IMR-90 (cell line): Measurements from ENCODE around the gene EREG. TPM values are rescaled to one million over a fixed set of nuclear protein-coding genes. Genes with fewer than 3 reads are reported as not detected.

Experiments used
- ATAC-seq: fragments of 200-7000 bp; cut with Tn5 transposase; 2 replicates; pipeline ENCODE4 v1.9.1; 2020; ENCODE audit warnings: low read depth, mild to moderate bottlenecking, moderate library complexity
- BruUV-seq: library from RNA; stranded (reverse); fragments of 400-500 nt; replicated peaks from 2 replicates; lab custom pipeline; 2021; lab: Mats Ljungman, UMichigan
- CTCF ChIA-PET: fragments of 300-600 bp; formaldehyde crosslinking; extraction: SDS; loops from one replicate; lab custom pipeline; 2021; ENCODE audit warnings: antibody characterized with exemption; lab: Yijun Ruan, JAX
- POLR2A ChIA-PET: fragments of 300-600 bp; sonication (Branson Sonifier 250); formaldehyde crosslinking; loops from one replicate; lab custom pipeline; 2022; ENCODE audit warnings: antibody characterized with exemption; ENCODE audit not compliant: unreplicated experiment; lab: Charles Lee
- DNase-seq: peaks from one replicate; pipeline ENCODE4 v3.0.0; 2013
- H2AFZ ChIP-seq: replicated peaks from 2 replicates; pipeline ENCODE3; 2013; ENCODE audit warnings: low read length, mild to moderate bottlenecking; ENCODE audit not compliant: poor library complexity
- H2AK5ac ChIP-seq: 2 replicates; pipeline ENCODE4 v1.6.1; 2013; ENCODE audit warnings: low read depth, low read length, inconsistent platforms
- H2AK9ac ChIP-seq: replicated peaks from 2 replicates; pipeline ENCODE3; 2013; ENCODE audit warnings: mild to moderate bottlenecking, low read depth, low read length, moderate library complexity; ENCODE audit not compliant: poor library complexity
- H2BK120ac ChIP-seq: 2 replicates; pipeline ENCODE4 v1.6.1; 2013; ENCODE audit warnings: low read depth, low read length, inconsistent platforms
- H2BK15ac ChIP-seq: 3 replicates; pipeline ENCODE4 v1.6.1; 2013; ENCODE audit warnings: low read depth, low read length, inconsistent platforms
- H2BK20ac ChIP-seq: 2 replicates; pipeline ENCODE4 v1.6.1; 2013; ENCODE audit warnings: low read depth, mild to moderate bottlenecking, inconsistent platforms, low read length, moderate library complexity
- H2BK5ac ChIP-seq: 2 replicates; pipeline ENCODE4 v1.6.1; 2013; ENCODE audit warnings: mild to moderate bottlenecking, low read depth, low read length, inconsistent platforms; ENCODE audit not compliant: poor library complexity, severe bottlenecking
- H3K14ac ChIP-seq: replicated peaks from 2 replicates; pipeline ENCODE4 v1.6.1; 2013; ENCODE audit warnings: low read depth, low read length, inconsistent platforms
- H3K18ac ChIP-seq: 2 replicates; pipeline ENCODE4 v1.6.1; 2013; ENCODE audit warnings: low read depth, low read length, control low read depth
- H3K23ac ChIP-seq: 2 replicates; pipeline ENCODE4 v1.6.1; 2013; ENCODE audit warnings: low read depth, low read length, inconsistent platforms
- H3K27ac ChIP-seq: 2 replicates; pipeline ENCODE4 v1.5.1; 2013; ENCODE audit warnings: mild to moderate bottlenecking, control low read depth, low read length; ENCODE audit not compliant: insufficient read depth
- H3K27me3 ChIP-seq: 2 replicates; pipeline ENCODE4 v1.6.1; 2013; ENCODE audit warnings: low read length; ENCODE audit not compliant: control insufficient read depth, insufficient read depth
- H3K36me3 ChIP-seq: 2 replicates; pipeline ENCODE4 v1.6.1; 2013; ENCODE audit warnings: low read length, mixed read lengths; ENCODE audit not compliant: control insufficient read depth, insufficient read depth
- H3K4ac ChIP-seq: 2 replicates; pipeline ENCODE4 v1.6.1; 2013; ENCODE audit warnings: low read depth, low read length, inconsistent platforms
- H3K4me1 ChIP-seq: 2 replicates; pipeline ENCODE4 v1.6.1; 2013; ENCODE audit warnings: low read length, mixed read lengths; ENCODE audit not compliant: control insufficient read depth, insufficient read depth
- H3K4me2 ChIP-seq: 2 replicates; pipeline ENCODE4 v1.6.1; 2013; ENCODE audit warnings: low read depth, mild to moderate bottlenecking, control low read depth, low read length, moderate library complexity
- H3K4me3 ChIP-seq: 2 replicates; pipeline ENCODE4 v1.5.1; 2013; ENCODE audit warnings: low read depth, mild to moderate bottlenecking, control low read depth, low read length, moderate library complexity; ENCODE audit not compliant: insufficient read depth
- H3K56ac ChIP-seq: 2 replicates; pipeline ENCODE4 v1.6.1; 2013; ENCODE audit warnings: low read length, inconsistent platforms; ENCODE audit not compliant: insufficient read depth; ENCODE audit errors: extremely low read depth
- H3K79me1 ChIP-seq, 2 experiments: 2 replicates each; pipeline ENCODE4 v1.6.1; 2013; ENCODE audit warnings: low read length in 2 of 2, inconsistent platforms in 1 of 2, low read depth in 1 of 2
- H3K9ac ChIP-seq: 2 replicates; pipeline ENCODE4 v1.6.1; 2013; ENCODE audit warnings: low read depth, low read length, control low read depth
- H3K9me1 ChIP-seq: 2 replicates; pipeline ENCODE4 v1.6.1; 2013; ENCODE audit warnings: low read length, inconsistent platforms; ENCODE audit not compliant: insufficient read depth
- H3K9me3 ChIP-seq: 2 replicates; pipeline ENCODE4 v1.6.1; 2013; ENCODE audit warnings: low read length; ENCODE audit not compliant: control insufficient read depth, insufficient read depth
- H4K20me1 ChIP-seq: 2 replicates; pipeline ENCODE4 v1.6.1; 2013; ENCODE audit warnings: low read length, inconsistent platforms; ENCODE audit not compliant: insufficient read depth
- H4K5ac ChIP-seq: 2 replicates; pipeline ENCODE4 v1.6.1; 2013; ENCODE audit warnings: mild to moderate bottlenecking, low read depth, low read length, control low read depth
- H4K8ac ChIP-seq, 2 experiments: 2 replicates each; pipeline ENCODE4 v1.6.1; 2013; ENCODE audit warnings: low read depth in 2 of 2, low read length in 2 of 2, control low read depth in 1 of 2, inconsistent platforms in 1 of 2
- H4K91ac ChIP-seq: 2 replicates; pipeline ENCODE4 v1.6.1; 2013; ENCODE audit warnings: low read depth, low read length, inconsistent platforms; ENCODE audit not compliant: insufficient read depth
- BHLHE40 ChIP-seq: fragments of 150-350 bp; IDR thresholded peaks from 2 replicates; pipeline ENCODE4 v1.6.1; 2016; ENCODE audit warnings: mild to moderate bottlenecking, low read depth, low read length
- CHD1 ChIP-seq: IDR thresholded peaks from 2 replicates; pipeline ENCODE4 v1.6.1; 2012; ENCODE audit warnings: low read depth, low read length, improper control_type of control experiment
- MAFK ChIP-seq: IDR thresholded peaks from 2 replicates; pipeline ENCODE4 v1.6.1; 2012; ENCODE audit warnings: low read depth, low read length, improper control_type of control experiment
- RAD21 ChIP-seq: IDR thresholded peaks from 2 replicates; pipeline ENCODE4 v1.6.1; 2012; ENCODE audit warnings: low read length, improper control_type of control experiment
- SMC3 ChIP-seq: fragments of 150-350 bp; IDR thresholded peaks from 2 replicates; pipeline ENCODE4 v1.6.1; 2016; ENCODE audit warnings: low read depth, mild to moderate bottlenecking, antibody characterized with exemption, low read length, moderate library complexity
- WGBS, 2 experiments: methylation state at CpG; one replicate each; pipeline versions ENCODE4 v1.1.5 to v1.1.7; 2013; ENCODE audit warnings: missing lambda C conversion rate in 2 of 2; ENCODE audit not compliant: insufficient read length in 1 of 2; ENCODE audit errors: extremely low coverage in 2 of 2; 5-methylcytosine and 5-hydroxymethylcytosine counted together
- dilution Hi-C: fragments of 300-500 bp; cut with HindIII; formaldehyde crosslinking; loops from one replicate; pipeline ENCODE4 v1.14.3; 2018; ENCODE audit warnings: low sequenced_read_pairs; ENCODE audit not compliant: unreplicated experiment
- in situ Hi-C: fragments of 300-500 bp; cut with MboI; formaldehyde crosslinking; loops from 3 replicates; pipeline ENCODE4 v1.14.3; 2019; ENCODE audit warnings: low sequenced_read_pairs, inconsistent platforms, mixed read lengths
- intact Hi-C: fragments of 100-400 bp; cut with micrococcal nuclease; formaldehyde crosslinking; loops from 2 replicates; pipeline ENCODE4 v1.10.0; 2022
- polyA plus RNA-seq, 3 experiments: library from polyadenylated mRNA; depleted of rRNA; stranded (reverse); fragments of >200 nt; gene quantifications; 2 replicates each; pipeline ENCODE4 v1.2.3, GENCODE V29; 2012; ENCODE audit warnings: low replicate concordance in 1 of 3
- total RNA-seq: library from RNA; depleted of rRNA; stranded (reverse); fragments of >200 nt; gene quantifications from 2 replicates; pipeline ENCODE4 v1.2.3, GENCODE V29; 2012

EREG gene
- total and polyA plus RNA-seq, 2 of the 4 experiments (the other 2 are of a cell fraction), result 0.26 to 0.36 TPM

DNA sequence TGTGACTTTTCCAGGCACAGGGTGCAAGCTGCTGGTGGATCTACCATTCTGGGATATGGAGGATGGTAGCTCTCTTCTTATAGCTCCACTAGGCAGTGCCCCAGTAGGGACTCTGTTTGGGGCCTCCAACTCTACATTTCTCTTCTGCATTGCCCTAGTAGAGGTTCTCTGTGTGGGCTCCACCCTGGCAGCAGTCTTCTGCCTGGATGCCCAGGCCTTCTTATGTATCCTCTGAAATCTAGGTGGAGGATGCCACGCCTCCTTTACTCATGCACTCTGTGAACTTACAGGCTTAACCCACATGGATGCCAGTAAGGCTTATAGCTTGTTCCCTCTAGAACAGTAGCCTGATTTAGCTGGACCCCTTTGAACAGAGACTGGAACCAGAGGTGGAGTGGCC lies 20.9 kb upstream of the EREG start:
- H2AK9ac ChIP-seq, result no peak overlapping the region
- H3K14ac ChIP-seq, result no peak overlapping the region
- no CpG with 5 or more reads among the region's 1 CpG for whole genome bisulfite sequencing, 2 experiments
- H3K18ac ChIP-seq, result no peak overlapping the region
- H3K27ac ChIP-seq, result no peak overlapping the region
- ChIA-PET CTCF (no interaction called here), POLR2A (no interaction called here)
- H4K8ac ChIP-seq, result no peak overlapping the region
- H2AK5ac ChIP-seq, result no peak overlapping the region
- in situ Hi-C loops, result loop anchor here (25.0 kb wide), 1 partner anchor 1143 kb away; no protein-coding TSS in a partner anchor
- no peak overlapping the region for H2BK5ac ChIP-seq
- no peak overlapping the region for H3K4me2 ChIP-seq
- dilution Hi-C loops, result no loop called here
- H2AFZ ChIP-seq, result no peak overlapping the region
- no peaks in the 10 kb centered on the region for H3K4me1 ChIP-seq
- H3K9me3 ChIP-seq, result peaks cover 6% of the 10 kb centered on the region
- H2BK20ac ChIP-seq, result no peak overlapping the region
- TF ChIP-seq BHLHE40 (no peak), RAD21 (no peak), SMC3 (no peak), MAFK (no peak), CHD1 (no peak)
- no peak overlapping the region for H3K56ac ChIP-seq
- H3K4ac ChIP-seq, result no peak overlapping the region
- no peaks in the 10 kb centered on the region for H3K36me3 ChIP-seq
- no peak overlapping the region for H3K23ac ChIP-seq
- H4K5ac ChIP-seq, result no peak overlapping the region
- ATAC-seq (no peak), DNase-seq (no peak)
- no peak overlapping the region for H3K4me3 ChIP-seq
- H4K91ac ChIP-seq, result no peak overlapping the region
- H4K20me1 ChIP-seq, result no peaks in the 10 kb centered on the region
- H3K79me1 ChIP-seq, result no peaks in the 10 kb centered on the region
- H3K27me3 ChIP-seq, result peaks cover 3% of the 10 kb centered on the region
- H3K9ac ChIP-seq, result no peak overlapping the region
- no peak overlapping the region for H2BK120ac ChIP-seq
- BruUV-seq, result no TSS peak
- H3K9me1 ChIP-seq, result no peaks in the 10 kb centered on the region
- no peak overlapping the region for H2BK15ac ChIP-seq
- intact Hi-C loops, result no loop called here
